PFSK-1 (cell line): Measurements from ENCODE around the gene CNN3.

Source experiments
- FOXP2 ChIP-seq: optimal IDR thresholded peaks from 2 replicates; pipeline ENCODE3; 2011; ENCODE audit warnings: borderline replicate concordance, control low read depth, inconsistent platforms; ENCODE audit not compliant: insufficient read depth; ENCODE audit errors: extremely low read length, extremely low read depth
- POLR2AphosphoS5 ChIP-seq: IDR thresholded peaks from 2 replicates; pipeline ENCODE4 v1.6.1; 2012; ENCODE audit warnings: low read depth, mild to moderate bottlenecking, control low read depth, low read length, moderate library complexity
- REST ChIP-seq, 2 experiments: IDR thresholded peaks; 2 replicates each; pipeline versions ENCODE4 v1.6.1 to v1.8.0; 2011 to 2012; ENCODE audit warnings: low read depth in 2 of 2, low read length in 2 of 2, control low read depth in 1 of 2, inconsistent platforms in 1 of 2, mild to moderate bottlenecking in 1 of 2, moderate library complexity in 1 of 2; ENCODE audit not compliant: insufficient read depth in 1 of 2
- SIN3A ChIP-seq: IDR thresholded peaks from 2 replicates; pipeline ENCODE4 v1.6.1; 2012; ENCODE audit warnings: mild to moderate bottlenecking, low read length, moderate library complexity, borderline replicate concordance; ENCODE audit not compliant: insufficient read depth
- TAF1 ChIP-seq: IDR thresholded peaks from 2 replicates; pipeline ENCODE4 v1.6.1; 2012; ENCODE audit warnings: low read length, control low read depth, borderline replicate concordance; ENCODE audit not compliant: insufficient read depth

CNN3 gene

GRCh38 chr1:94852788-94853187, 74.1 kb downstream of the CNN3 start:
- no peak for TF ChIP-seq REST (IDR thresholded peaks at IDR 0.05; ENCODE audit: insufficient read depth in 1 of 2, low read depth in 2 of 2, low read length in 2 of 2)
- no peak for TF ChIP-seq FOXP2
- no peak for TF ChIP-seq SIN3A
- no peak for TF ChIP-seq POLR2AphosphoS5
- TF ChIP-seq TAF1, result no peak

- TF ChIP-seq REST (IDR thresholded peaks at IDR 0.05; ENCODE audit: insufficient read depth in 1 of 2, low read depth in 2 of 2, low read length in 2 of 2), result no peak
- TF ChIP-seq POLR2AphosphoS5, result no peak
- no peak for TF ChIP-seq TAF1
- no peak for TF ChIP-seq FOXP2
- TF ChIP-seq SIN3A, result no peak
These were observed 75.3 kb downstream of the CNN3 start for GRCh38 chr1:94851571-94851970.
